ENCODE data around the gene LPGAT1.

Gene LPGAT1

DNA sequence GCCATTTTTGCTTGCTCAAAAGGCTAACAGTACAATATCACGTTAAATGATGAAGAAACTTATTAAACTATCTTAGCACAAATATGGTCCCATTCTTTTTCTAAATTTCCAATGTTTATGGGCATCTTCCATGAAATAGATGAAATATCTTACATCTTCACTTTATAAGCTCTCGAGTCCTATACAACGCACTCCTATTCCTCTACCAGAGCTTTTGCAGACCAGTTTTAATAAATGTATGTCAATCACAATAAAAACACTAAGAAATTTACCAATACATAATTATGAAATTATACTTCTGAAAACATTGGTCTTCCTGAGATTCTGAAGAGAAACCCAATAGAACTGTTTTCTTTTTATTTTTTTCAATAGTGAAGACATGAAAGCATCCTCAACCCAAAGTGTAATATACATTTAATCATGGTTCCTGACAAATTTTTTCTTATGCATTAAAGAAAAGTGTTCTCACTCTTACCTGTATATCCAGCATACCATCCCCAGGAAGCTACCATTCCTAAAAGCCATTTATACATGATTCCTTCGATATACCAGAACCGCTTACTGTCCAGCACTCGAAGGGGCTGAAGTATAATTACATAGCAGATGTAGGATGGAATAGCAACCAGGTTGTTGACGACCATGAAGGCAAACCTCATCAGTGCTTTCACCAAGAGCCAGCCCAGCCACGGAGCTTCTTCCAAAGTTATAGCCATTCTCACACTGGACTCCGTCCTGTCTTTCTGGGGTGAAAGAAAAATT is 1.8 kb downstream of the LPGAT1 start:
- no peak for DNase-seq (ENCODE audit: low read depth in 2 of 2)

DNA sequence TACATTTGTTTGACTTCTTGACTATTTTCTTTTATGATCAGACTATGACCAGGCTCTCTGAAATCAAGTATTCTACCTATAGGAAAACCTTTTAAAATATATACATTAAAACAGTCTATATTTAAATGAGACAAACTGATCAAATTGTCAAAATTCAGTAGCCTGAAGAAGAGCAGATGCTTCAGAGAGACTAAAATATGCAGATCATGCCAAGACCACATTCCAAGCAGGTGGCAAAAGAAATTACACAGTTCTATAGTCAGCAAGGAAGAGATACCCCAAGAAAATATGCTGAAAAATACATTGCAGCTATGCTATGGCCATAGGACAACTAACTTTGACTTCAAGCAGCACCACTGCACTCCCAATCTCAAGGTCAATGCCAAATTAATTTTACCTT is 3.5 kb downstream of the LPGAT1 start:
- no peak for DNase-seq (ENCODE audit: low read depth in 2 of 2)

DNA sequence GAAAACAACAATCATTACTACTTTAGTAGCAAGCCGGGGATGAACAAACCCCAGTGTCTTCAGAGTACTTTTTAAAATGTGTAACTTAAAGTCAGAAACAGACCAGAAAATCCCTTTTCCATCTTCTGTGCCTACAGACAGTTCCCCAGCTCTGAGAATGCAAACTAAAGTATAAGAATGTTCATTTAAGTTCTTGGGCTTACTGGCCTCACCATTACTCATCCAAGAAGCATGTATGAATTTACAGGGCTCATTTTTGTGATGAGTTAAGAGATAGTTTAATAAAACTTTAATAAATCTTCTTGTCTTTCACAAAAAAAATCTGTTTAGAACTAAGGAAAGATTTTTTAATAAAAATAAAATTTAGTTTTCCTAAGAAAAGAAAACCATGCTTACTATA is 4.6 kb downstream of the LPGAT1 start:
- peak; percentile 50 to 53 for DNase-seq (ENCODE audit: low read depth in 2 of 2)

GRCh38 chr1:211822677-211823407 is 7.7 kb downstream of the LPGAT1 start:
- DNase-seq (ENCODE audit: low read depth in 2 of 2), result no peak

DNA sequence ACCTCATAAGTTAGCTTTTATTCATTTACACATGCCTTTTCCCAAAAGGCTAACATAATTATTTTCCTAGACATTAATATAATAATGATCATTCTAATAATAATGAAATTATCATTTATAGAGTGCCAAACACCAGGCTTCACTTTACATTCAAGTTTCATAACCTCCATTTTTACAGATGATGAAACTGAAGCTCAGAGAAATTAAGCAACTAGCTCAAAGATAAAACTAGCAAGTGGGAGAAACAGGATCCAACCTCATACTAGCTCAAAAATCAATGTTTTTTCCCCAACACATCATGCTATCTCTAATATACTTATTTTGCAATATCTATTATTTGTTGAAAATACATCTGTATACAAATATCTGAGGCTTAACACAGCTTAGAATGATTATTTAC is 14.0 kb downstream of the LPGAT1 start:
- no peak for DNase-seq (ENCODE audit: low read depth in 2 of 2)

- DNase-seq (ENCODE audit: low read depth in 2 of 2), result no peak
Measured at GRCh38 chr1:211814313-211814712, 16.2 kb downstream of the LPGAT1 start.

GRCh38 chr1:211813590-211813989 is 17.0 kb downstream of the LPGAT1 start:
- DNase-seq (ENCODE audit: low read depth in 2 of 2), result no peak

DNA sequence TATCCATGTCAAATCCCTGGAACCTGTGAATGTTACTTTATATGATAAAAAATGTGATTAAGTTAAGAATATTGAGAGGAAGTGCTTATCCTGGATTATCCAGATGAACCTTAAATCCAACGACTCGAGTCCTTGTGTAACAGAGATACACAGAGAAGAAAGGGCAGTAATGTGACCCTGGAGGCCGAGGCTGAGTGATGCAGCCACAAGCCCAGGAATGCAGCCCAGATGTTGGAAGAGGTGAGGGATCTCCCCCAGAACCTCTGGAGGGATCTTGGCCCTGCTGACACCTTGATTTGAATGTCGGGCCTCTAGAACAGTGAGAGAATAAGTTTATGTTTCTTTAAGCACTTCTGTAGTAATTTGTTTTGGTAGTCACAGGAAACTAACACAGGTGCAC is 18.0 kb downstream of the LPGAT1 start:
- no peak for DNase-seq (ENCODE audit: low read depth in 2 of 2)

GRCh38 chr1:211811848-211812247 is 18.7 kb downstream of the LPGAT1 start:
- DNase-seq (ENCODE audit: low read depth in 2 of 2), result no peak

GRCh38 chr1:211811126-211811525 is 19.4 kb downstream of the LPGAT1 start:
- DNase-seq (ENCODE audit: low read depth in 2 of 2), result no peak

GRCh38 chr1:211808475-211808874 is 22.1 kb downstream of the LPGAT1 start:
- DNase-seq (ENCODE audit: low read depth in 2 of 2), result no peak

DNA sequence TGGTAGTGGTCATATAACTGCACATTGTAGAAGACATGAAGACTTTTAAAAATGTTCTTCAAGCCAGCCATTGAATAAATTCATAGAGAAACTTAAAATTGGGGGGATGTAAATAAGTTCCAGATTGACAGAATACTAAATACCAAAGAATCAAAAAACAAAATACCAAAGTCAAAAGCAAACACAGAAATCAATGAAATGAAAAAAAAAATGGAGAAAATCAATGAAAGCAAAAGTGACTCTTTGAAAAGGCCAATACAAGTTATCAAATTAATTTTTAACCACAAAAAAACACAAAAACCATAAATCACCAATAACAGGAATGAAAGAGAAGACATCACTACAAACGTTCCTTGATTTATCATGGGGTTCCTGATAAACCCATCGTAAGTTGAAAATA is 25.6 kb downstream of the LPGAT1 start:
- DNase-seq (ENCODE audit: low read depth in 2 of 2), result no peak

DNA sequence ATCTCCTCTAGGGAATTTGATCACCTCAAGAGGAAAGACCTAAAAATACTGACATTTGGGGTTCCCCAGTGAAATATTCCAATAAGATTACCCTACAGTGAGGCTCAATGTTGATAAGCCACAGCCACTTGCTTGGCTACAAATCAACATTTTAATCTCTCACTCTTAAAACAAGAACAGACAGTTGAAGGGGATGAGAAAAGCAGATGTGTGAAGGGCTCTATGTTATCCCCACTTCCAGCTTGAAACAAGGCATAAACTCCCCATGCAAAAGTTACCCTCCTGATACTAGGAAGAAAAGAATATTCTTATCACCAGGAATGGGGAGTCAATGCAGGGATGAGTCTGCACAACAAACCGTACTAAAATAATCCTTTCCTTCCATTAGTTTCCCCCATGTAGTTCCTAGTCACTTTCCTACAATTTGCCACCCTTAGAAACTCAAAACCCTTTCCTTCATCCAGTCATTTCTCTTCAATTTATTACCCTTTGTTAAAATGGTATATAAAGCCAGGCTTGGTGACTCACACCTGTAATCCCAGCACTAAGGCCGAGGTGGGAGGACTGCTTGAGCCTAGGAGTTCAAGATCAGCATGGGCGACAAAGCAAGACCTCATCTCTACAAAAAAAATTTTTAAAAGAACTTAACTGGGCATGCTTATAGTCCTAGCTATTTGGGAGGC is 29.5 kb downstream of the LPGAT1 start:
- no peak for DNase-seq (ENCODE audit: low read depth in 2 of 2)

DNA sequence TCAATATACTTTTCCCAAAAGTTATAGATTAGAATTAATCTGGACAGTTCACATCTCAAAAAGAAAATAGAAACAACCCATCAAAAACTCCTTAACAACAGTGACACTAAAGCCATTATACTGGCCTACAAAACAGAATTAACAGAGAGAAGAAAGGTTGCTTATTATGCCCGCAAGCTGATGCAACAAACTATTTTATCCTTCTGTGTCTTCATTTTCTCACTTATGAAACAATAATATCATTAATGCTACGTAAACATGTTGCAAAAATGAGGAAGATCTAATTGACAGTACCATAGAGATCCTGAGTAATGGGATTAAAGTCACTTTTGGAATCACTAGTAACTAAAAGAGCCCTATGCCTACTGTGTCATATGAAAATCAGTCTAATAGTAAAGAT is 32.6 kb downstream of the LPGAT1 start:
- no peak for DNase-seq (ENCODE audit: low read depth in 2 of 2)

GRCh38 chr1:211791979-211792378 is 38.6 kb downstream of the LPGAT1 start:
- DNase-seq (ENCODE audit: low read depth in 2 of 2), result no peak

DNA sequence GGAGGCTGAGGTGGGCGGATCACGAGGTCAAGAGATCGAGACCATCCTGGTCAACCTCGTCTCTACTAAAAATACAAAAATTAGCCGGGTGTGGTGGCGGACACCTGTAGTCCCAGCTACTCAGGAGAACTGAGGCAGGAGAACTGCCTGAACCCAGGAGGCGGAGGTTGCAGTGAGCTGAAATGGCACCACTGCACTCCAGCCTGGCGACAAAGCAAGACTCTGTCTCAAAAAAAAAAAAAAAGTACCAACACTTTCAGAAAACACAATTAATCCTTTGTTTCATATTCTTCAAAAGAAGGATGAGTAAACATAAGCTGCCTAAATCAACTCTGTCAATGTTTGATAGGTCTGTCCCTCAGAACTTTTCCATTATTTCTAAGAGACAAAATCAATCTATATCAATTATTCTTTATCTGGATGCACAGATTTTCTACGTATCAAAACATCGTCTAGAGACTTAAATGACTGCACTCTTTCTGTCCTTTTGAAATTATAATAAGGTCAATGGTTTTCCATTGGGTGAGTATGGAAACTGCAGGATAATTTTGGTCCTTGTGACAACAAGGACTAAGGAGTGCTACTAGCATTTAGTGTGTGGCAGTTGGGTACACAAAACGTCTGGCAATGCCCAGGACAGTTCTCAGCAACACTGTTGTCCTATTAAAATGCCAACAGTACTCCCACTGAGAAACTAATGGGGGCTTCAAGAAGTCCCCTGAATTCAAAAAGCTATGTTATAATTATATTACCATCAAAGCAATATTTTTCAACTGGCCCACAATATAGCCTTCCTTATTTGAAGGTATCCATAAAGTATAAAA is 40.7 kb downstream of the LPGAT1 start:
- no peak for DNase-seq (ENCODE audit: low read depth in 2 of 2)

DNA sequence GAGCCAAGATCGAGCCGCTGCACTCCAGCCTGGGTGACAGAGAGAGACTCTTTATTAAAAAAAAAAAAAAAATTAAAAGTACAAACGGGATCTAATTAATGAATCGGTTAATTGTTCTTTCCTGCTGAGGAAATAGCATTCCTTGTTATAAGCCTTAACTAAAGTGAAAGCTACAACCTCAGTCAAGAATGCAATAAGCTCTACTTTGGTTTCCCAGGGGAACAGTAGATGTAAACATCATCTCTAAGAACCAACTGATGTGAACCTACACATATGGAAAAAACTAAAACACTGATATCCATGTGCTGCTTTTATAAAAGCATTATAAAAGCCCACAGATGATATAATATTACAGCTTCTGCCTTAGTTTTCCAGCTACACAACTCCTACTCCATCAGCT is 41.9 kb downstream of the LPGAT1 start:
- peak; percentile 11 to 18 for DNase-seq (ENCODE audit: low read depth in 2 of 2)

GRCh38 chr1:211783897-211784296 is 46.7 kb downstream of the LPGAT1 start:
- DNase-seq (ENCODE audit: low read depth in 2 of 2), result no peak

GRCh38 chr1:211783266-211783665 is 47.3 kb downstream of the LPGAT1 start:
- DNase-seq (ENCODE audit: low read depth in 2 of 2), result no peak

DNA sequence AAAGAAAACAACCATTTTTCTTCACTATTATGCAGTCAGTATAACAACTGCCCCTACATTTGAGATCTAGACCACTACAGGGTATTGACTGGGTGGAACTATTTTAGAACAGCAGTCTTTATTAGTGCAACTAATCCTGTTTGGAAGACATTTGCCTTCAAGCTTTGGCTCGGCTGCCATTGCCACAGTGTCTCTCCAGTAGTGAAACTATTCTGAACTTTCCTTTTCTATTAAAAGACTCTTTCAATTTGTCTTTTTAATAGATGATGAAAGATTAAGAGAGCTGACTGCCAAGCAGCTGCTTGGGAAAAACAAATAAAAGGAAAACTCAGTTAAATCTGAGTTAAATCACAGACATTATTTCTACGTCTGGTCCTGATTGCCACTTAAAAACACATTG is 49.3 kb downstream of the LPGAT1 start:
- DNase-seq (ENCODE audit: low read depth in 2 of 2), result no peak

- no peak for DNase-seq (ENCODE audit: low read depth in 2 of 2)
Measured at GRCh38 chr1:211775170-211775569, 55.4 kb downstream of the LPGAT1 start.

DNA sequence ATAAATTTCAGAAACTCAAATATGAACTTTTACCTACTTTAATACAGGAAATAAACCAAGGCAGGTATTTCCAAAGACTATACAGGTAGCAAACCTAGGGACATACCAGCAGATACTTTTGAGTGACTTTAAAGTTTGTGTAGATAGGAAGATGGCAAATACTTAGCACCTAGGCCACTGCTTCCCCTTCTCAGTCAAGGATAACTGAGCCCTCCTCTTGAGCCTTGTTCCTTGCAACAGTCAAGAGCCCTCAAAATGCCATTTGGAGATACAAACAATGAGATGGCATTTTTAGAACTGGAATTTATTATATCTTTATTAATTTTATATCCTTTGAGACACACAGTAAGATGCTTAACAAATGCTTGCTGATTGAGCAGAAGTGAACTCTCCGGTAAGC is 65.9 kb downstream of the LPGAT1 start:
- DNase-seq (ENCODE audit: low read depth in 2 of 2), result no peak

Data from fibroblast of skin of left quadriceps (primary cell).